ENCODE measurements around the gene PAK1. TPM values are rescaled to one million over a fixed set of nuclear protein-coding genes. Genes with fewer than 3 reads are reported as not detected.

The PAK1 gene
- total and polyA plus RNA-seq, 2 of the 8 experiments (the other 6 are each of a cell fraction or from before 2014, with no cell fraction given) = 87.7 to 151 TPM

DNA sequence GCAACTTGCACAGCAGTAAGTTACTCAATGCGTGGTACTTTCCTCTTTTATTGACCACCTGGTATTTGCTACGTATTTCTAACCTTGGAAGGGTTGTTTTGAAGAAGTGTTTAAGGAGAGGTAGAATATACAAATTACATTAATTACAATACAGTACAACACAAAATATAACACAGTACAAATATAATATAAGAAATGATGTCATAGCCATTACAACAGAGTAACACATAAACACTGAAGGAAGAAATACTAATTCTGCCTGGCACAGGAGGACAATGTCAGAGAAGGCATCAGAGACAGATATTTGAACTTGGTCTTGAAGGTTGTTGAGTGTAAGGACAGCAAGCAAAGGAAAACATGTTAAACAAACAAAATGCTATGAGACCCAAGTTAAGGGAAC, 25.6 kb downstream of the PAK1 start:
- H3K18ac ChIP-seq (ENCODE audit: extremely low read depth, low read length) = no peak overlapping the region
- 80% methylated on average over 2 of the region's 2 CpGs; no CpG with 5 or more reads in 1 of the 2 experiments for WGBS, 2 experiments (ENCODE audit: extremely low coverage in 1 of 2, insufficient coverage in 1 of 2, insufficient read length in 1 of 2, insufficient replicate concordance in 2 of 2, low coverage in 1 of 2, low lambda C conversion rate in 2 of 2, missing lambda C conversion rate in 1 of 2)
- POLR2A ChIA-PET (ENCODE audit: partially characterized antibody) = interaction anchor here (1.0 to 5.3 kb wide), 2 partner anchors 10 to 23 kb away, joined by 4 to 19 read pairs; no protein-coding TSS in a partner anchor
- H4K20me1 ChIP-seq (replicated peaks in 1 of 2; ENCODE audit: control insufficient read depth in 1 of 2, insufficient read depth in 2 of 2, low read length in 2 of 2) = no peaks in the 10 kb centered on the region
- DNase-seq (ENCODE audit: low read depth in 1 of 2, low spot score in 2 of 2) (no peak), FAIRE-seq (no peak)
- H3K79me1 ChIP-seq (ENCODE audit: low read depth, low read length) = no peaks in the 10 kb centered on the region; the same call in 1 of the 2 replicates
- no peak overlapping the region for H4K8ac ChIP-seq (ENCODE audit: extremely low read depth, insufficient read depth, low read length)
- no peak overlapping the region for H3K23ac ChIP-seq (ENCODE audit: insufficient read length)
- no peak for TF ChIP-seq SUZ12 (IDR thresholded peaks at IDR 0.05; ENCODE audit: low read length)
- TF ChIP-seq EP300 (IDR thresholded peaks at IDR 0.05; ENCODE audit: borderline replicate concordance in 1 of 2, low read depth in 2 of 2, low read length in 2 of 2) = no peak
- TF ChIP-seq PHF8 (conservative IDR thresholded peaks at IDR 0.05; ENCODE audit: low read depth, low read length) = no peak
- TF ChIP-seq SP1 (IDR thresholded peaks at IDR 0.05; ENCODE audit: low read depth, low read length) = no peak
- no peak for TF ChIP-seq CBX8 (IDR thresholded peaks at IDR 0.05; ENCODE audit: borderline replicate concordance, low read depth, low read length)
- TF ChIP-seq BCL11A (IDR thresholded peaks at IDR 0.05; ENCODE audit: low read depth in 2 of 2, low read length in 2 of 2) = no peak
- no peak for TF ChIP-seq CTCF (IDR thresholded peaks at IDR 0.05; ENCODE audit: control extremely low read depth in 1 of 3, insufficient read depth in 1 of 3, low read depth in 1 of 3, low read length in 3 of 3)
- peak overlapping the region; percentile 64; the same call in 1 of the 2 replicates for H2BK12ac ChIP-seq (ENCODE audit: low read depth, low read length)
- H3K23me2 ChIP-seq (ENCODE audit: low read depth, low read length) = no peaks in the 10 kb centered on the region
- H3K56ac ChIP-seq (replicated peaks; ENCODE audit: insufficient read length, low read depth, low read length) = no peak overlapping the region
- no peak overlapping the region; a peak in 1 of 4 replicates for H3K4me2 ChIP-seq (ENCODE audit: insufficient read depth in 1 of 2, low read depth in 2 of 2, low read length in 2 of 2)
- H4K5ac ChIP-seq (ENCODE audit: insufficient read length, low read depth, low read length) = no peak overlapping the region
- no peak overlapping the region for H3K4me3 ChIP-seq (ENCODE audit: extremely low read depth in 1 of 4, insufficient read depth in 2 of 4, low read depth in 3 of 4, low read length in 4 of 4)
- peak overlapping the region; percentile 74; the same call in 1 of the 2 replicates for H2BK5ac ChIP-seq (ENCODE audit: low read depth, low read length)
- H3K27ac ChIP-seq (ENCODE audit: low read depth, low read length) = peak overlapping the region; percentile 1; the same call in 1 of the 2 replicates
- H3K79me2 ChIP-seq (ENCODE audit: control insufficient read depth in 1 of 2, insufficient read depth in 2 of 2, low read length in 2 of 2) = peaks cover 0 to 86% of the 10 kb centered on the region in 2 experiments; a peak in 3 of 4 replicates
- peaks cover 0 to 14% (median 8%) of the 10 kb centered on the region in 4 experiments; a peak in 5 of 7 replicates for H3K4me1 ChIP-seq (replicated peaks in 1 of 4; ENCODE audit: control insufficient read depth in 3 of 4, insufficient read depth in 4 of 4, low read length in 3 of 4)
- H2BK15ac ChIP-seq (ENCODE audit: low read length) = no peak overlapping the region
- no peak overlapping the region for H3K4ac ChIP-seq (replicated peaks; ENCODE audit: insufficient read length, low read depth, low read length)
- no peak overlapping the region for H2BK120ac ChIP-seq (replicated peaks; ENCODE audit: low read depth, low read length)
- H2AK5ac ChIP-seq (ENCODE audit: low read depth, low read length) = peak overlapping the region; percentile 41; the same call in 1 of the 2 replicates
- H3K27me3 ChIP-seq (replicated peaks in 1 of 4; ENCODE audit: control insufficient read depth in 3 of 4, extremely low read depth in 1 of 4, insufficient read depth in 3 of 4, low read length in 3 of 4) = no peaks in the 10 kb centered on the region
- H3K9me3 ChIP-seq (ENCODE audit: insufficient read depth in 2 of 2, low read depth in 1 of 2, low read length in 1 of 2) = no peaks in the 10 kb centered on the region
- CTCF ChIA-PET (ENCODE audit: partially characterized antibody) = interaction anchor here (1.2 to 1.5 kb wide), 2 partner anchors 24 to 78 kb away, joined by 3 to 6 read pairs; no protein-coding TSS in a partner anchor
- H3K36me3 ChIP-seq (ENCODE audit: control insufficient read depth in 2 of 4, insufficient read depth in 4 of 4, low read length in 3 of 4) = peaks cover 0 to 3% (median 0%) of the 10 kb centered on the region in 4 experiments; a peak in 1 of 8 replicates
- H4K91ac ChIP-seq (replicated peaks; ENCODE audit: insufficient read length, low read length) = no peak overlapping the region
- no peak overlapping the region for H2AFZ ChIP-seq (ENCODE audit: low read length)
- H3K9ac ChIP-seq (replicated peaks in 1 of 4; ENCODE audit: extremely low read depth in 1 of 4, low read depth in 3 of 4, low read length in 3 of 4) = no peak overlapping the region
- no peak overlapping the region for H3K14ac ChIP-seq (ENCODE audit: insufficient read length)
- no peak overlapping the region for H2BK20ac ChIP-seq (ENCODE audit: low read length)
